ENCODE results near the gene SLCO3A1.

DNA sequence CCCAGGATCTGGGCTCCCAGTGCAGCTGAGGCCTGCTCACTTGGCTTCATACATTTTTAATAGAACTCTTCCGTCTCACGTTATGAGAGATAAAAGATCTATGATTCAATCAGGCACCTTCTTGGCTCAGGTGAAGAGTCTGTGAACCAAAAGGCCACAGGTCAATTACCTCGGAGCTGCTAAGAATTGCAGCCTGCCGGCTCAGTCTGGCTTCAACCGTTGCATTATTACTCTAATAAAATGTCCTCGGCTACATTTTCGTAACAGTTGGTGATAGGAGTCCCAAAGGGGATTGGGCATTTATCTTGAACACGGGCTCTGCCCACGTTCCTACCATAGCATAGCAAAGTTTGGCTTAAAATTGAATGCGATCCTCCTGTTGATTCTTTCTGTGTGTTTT is 176.3 kb downstream of the SLCO3A1 start:
- TF ChIP-seq, protein P1, sequence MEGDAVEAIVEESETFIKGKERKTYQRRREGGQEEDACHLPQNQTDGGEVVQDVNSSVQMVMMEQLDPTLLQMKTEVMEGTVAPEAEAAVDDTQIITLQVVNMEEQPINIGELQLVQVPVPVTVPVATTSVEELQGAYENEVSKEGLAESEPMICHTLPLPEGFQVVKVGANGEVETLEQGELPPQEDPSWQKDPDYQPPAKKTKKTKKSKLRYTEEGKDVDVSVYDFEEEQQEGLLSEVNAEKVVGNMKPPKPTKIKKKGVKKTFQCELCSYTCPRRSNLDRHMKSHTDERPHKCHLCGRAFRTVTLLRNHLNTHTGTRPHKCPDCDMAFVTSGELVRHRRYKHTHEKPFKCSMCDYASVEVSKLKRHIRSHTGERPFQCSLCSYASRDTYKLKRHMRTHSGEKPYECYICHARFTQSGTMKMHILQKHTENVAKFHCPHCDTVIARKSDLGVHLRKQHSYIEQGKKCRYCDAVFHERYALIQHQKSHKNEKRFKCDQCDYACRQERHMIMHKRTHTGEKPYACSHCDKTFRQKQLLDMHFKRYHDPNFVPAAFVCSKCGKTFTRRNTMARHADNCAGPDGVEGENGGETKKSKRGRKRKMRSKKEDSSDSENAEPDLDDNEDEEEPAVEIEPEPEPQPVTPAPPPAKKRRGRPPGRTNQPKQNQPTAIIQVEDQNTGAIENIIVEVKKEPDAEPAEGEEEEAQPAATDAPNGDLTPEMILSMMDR (conservative IDR thresholded peaks at IDR 0.05 in 1 of 2, IDR thresholded peaks at IDR 0.05 in 1 of 2; ENCODE audit: low read depth in 1 of 2, low read length in 2 of 2): no peak
- TF ChIP-seq EZH2 (IDR thresholded peaks at IDR 0.05; ENCODE audit: low read length, missing control alignments): no peak
